GM21619 (cell line): ENCODE measurements around the gene PTPMT1.

ENCODE experiments used
- ATAC-seq: cut with Tn5 transposase; IDR thresholded peaks from one replicate; pipeline ENCODE4 v1.9.1; 2021; ENCODE audit not compliant: unreplicated experiment

Gene PTPMT1

DNA sequence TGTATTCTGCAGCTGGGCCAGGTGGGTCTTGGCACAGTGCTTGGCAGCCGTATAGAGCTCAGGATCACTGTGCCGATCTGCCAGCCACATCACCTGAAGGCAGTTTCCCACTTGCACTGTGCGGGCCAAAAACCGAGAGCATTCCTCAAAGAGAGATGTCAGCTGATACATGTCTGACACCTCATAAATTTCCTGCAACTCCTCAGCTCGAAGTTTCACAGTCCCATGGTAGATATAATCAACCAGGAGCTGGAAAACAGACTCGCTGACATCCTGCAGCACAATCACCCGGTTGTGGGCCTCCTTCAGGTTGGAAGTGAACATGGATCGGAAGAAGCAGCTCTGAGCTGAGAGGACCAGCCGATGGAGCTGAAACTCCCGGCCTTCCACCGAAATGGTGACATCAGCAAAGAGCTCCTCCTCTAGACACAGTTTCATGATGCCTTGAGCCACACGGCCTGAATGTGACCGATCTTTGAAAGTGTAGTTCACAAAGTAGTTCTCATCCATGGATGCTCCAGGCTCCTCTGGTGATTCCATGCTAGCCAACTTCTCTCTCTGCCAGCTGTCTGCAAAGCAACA is 12.2 kb downstream of the PTPMT1 start:
- ATAC-seq: no peak

DNA sequence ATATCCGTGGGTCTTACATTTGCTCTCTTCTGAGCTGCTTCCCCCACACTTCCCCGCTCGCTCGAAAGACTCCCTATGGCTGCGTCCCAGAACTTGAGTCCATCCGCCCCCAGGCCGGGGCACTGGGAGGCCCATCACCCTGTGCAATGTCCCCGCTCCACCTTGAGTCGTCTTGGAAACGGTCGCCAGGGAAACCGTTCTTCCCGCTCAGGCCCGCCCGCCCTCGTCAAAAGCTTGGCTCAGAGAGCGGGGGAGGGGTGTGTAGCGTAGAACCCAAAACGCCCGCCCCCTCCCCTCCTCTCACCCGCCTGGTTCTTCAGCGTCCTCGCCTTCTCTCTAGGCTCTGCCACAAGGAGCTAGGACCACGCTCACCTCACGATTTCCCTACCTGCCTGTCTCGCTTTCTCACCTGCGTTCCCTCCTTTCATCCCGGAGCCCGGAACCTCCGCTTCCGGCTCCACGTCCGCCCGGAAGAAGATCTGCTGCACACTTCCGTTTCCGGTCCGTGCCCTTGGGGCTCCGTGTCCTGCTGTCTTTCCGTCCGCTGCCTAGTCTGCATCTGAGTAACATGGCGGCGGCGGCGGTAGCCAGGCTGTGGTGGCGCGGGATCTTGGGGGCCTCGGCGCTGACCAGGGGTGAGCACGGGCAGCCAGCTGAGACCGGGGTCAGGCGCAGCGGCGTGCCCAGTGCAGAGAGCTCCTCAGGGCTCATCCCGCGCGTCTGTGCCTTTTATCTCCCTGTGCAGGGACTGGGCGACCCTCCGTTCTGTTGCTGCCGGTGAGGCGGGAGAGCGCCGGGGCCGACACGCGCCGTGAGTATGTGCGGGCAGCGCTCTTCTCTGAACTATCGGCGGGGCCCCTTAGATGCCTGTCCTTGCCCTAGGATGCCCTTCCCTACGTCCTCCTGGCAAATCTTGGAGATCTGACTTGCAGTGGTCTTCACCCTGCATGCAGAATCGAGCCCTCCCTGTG is 13.4 kb downstream of the PTPMT1 start, which contains the start of the genes KBTBD4 and NDUFS3:
Gene KBTBD4, minus strand, starts transcription at position 447 of the 971 bp plus-strand sequence. Its CDS starts 19 bp downstream, at position 428.
Gene NDUFS3, plus strand, starts transcription at position 551 of the 971 bp plus-strand sequence. Its CDS starts 18 bp downstream, at position 569.
- ATAC-seq: peak; percentile 93

DNA sequence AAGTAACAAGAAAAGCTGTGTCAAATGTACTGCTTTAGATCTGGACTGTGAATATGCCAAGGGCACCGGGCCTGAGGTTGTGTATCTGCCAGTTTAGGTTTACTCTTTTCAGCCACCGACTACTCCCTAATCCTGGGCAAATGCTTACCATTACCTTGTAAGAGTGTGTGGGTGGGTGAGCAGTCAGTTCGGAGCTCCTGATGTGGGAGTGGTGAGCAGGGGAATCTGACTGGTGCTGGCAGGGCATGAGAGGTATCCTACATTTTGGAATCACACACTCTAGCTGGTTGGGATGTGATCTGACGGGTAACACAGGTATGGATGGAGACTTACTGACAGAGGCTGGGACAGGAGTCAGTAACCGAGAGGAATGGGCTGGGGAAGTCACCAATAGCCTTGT is 18.4 kb downstream of the PTPMT1 start:
- ATAC-seq: no peak

DNA sequence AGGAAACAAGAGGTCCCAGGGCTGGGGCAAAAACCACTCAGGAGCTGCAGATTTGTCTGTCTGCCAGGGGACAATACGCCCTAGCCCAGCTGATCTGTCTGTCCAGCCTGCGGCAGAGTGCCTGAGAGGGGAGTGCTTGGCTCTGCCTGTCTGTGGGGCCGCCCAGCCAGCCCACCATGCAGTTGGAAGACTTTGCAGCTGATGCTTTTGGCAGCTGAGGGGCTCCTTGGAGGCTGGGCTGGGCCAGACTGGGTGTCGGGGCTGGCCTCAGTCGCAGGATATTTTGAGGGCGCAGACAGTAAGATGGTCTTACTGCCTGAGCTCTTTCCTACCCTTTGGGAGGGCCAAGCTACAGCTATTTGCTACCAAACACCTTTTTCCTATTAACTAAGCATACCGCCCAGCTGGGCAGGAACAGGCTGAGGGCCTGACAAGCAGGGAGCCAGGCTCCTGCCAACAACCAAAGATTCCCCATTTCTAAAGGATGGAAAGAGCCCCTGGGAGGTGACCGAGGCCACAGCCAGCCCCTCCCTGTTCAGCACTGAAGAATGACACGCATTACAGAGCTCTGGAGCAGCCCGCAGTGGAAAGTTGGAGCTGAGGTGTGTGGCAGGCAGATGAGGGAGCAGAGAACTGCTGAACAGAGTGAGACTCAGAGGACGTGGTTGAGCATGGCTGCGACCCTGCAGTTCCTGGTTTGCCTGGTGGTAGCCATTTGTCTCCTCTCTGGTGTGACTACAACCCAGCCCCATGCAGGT is 20.9 kb downstream of the PTPMT1 start, which contains the start of gene FAM180B:
Gene FAM180B, plus strand, starts transcription at position 581 of the 758 bp plus-strand sequence. Its CDS starts 91 bp downstream, at position 672.
- ATAC-seq: no peak

DNA sequence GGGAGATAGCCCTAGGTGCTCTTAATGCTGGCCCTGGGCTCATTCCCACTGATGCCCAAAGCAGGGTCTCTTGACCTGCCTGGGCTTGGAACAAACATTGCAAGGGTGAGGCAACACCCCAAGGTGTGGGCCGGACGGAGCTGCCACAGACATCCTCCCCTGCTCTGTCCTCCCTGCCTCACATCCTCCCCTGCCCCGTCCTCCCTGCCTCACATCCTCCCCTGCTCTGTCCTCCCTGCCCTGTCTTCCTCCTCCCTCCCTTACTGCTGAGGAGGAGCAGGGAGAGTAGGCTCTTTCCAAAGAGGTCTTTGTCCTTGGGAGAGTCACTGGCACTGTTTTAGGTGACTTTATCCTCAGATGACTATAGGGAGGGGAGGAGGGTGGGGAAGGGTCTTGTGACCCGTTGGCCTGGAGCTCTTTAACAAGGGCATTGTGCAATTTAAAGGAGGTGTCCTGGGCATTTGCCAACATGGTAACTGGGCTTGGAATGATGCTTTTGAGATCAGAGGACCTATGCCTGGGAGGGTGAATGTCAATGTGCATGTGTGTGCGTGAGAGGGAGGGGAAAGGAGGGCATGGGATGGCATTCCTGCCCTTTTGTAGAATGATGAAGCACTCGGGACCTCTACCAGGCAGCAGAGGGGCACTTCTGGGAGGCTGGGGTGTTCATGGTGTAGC is 21.8 kb downstream of the PTPMT1 start:
- ATAC-seq: no peak

DNA sequence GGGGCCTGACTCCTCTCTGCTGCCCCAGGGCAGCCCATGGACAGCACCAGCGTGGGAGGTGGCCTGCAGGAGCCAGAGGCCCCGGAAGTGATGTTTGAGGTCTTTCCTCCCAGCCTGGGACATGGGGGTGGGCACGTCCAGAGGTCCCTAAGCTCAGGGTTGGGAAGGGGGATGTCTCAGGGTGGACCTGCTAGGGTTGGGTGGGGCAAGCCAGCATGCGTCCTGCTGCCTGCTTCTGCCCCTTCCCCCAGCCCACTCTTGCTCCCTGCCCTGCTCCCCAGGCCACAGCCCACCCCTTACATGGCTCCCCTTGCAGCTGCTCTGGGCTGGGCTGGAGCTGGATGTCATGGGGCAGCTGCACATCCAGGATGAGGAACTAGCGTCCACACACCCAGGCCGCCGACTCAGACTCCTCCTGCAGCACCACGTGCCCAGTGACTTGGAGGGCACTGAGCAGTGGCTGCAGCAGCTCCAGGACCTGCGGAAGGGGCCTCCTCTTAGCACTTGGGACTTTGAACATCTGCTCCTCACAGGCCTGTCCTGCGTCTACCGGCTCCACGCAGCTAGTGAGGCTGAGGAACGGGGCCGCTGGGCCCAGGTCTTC is 22.4 kb downstream of the PTPMT1 start:
- ATAC-seq: no peak

DNA sequence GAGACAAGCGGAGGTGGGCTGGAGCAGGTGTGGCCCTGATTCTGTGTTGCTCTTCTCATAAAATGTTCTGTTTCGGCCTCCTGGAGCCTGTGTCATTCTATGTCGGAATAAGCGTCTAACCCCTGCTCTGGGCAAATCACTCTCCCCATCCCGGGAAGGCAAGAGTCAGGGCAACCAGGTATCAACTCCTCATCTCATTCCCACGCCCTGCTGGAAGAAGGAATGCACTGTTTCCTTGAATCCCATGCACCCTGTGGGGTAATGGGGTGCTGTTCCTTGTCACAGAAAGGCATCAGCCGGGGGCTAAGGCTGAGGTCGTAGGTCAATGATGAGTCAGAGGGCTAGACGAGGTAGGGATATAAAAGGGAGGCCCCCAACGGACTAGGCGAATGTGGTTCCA is 23.7 kb downstream of the PTPMT1 start:
- no peak for ATAC-seq

DNA sequence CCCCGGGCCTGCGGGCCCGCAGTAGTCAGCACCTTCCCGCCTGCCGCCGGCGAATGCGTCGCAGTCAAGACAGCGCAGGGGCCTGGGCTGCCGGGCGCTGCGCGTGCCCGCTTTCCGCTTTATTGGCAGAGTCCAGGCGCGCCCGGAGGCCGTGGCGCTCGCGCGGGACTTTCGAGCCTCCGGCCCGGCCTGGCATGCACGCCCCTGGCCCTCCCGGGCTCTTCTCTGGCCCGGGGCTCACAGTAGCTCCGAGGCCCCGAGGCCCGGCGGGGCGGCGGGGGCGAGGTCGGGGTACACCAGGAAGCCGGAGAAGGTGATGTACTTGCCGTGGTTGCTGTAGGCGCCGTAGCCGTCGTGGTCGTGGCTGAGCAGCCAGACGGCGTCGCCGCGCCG is 24.2 kb downstream of the PTPMT1 start:
- ATAC-seq: no peak

DNA sequence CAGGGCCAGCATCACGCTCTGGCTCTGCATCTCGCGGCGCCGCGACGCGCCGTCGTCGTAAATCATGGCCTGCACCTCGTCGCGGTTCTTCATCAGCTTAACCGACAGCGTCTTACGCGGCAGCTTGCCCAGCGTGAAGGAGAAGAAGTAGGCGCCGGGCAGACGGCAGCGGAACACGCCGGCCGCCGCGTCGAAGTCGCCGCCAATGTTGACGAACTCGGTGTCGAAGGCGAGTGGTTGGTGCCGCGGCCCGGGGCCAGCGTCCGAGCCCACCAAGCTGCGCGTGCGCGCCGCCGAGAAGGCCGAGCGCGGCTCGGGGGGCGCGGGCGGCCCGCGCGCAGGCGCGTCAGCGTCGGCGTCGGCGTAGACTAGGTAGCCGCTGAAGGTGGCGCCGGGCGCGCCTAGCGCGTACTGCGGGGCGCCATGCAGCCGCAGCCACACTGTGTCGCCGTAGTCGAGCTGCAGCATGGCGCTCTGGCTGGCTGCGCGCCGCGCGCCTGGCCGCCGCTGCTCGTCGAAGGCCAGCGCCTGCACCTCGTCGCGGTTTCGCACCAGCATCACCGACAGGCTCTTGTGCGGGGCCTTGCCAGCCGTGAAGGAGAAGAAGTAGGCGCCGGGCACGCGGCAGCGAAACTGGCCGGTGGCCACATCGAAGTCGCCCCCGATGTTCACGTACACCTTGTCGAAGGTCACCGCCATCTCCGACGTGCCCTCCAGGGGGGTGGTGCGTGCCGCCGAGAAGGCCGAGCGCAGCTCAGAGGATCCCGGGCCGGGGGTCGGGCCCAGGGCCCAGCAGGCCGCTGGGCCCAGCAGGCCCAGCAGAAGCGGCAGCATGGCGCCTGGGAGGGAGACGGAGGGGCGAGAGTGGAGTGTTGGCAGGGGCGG is 24.8 kb downstream of the PTPMT1 start:
- ATAC-seq: no peak

DNA sequence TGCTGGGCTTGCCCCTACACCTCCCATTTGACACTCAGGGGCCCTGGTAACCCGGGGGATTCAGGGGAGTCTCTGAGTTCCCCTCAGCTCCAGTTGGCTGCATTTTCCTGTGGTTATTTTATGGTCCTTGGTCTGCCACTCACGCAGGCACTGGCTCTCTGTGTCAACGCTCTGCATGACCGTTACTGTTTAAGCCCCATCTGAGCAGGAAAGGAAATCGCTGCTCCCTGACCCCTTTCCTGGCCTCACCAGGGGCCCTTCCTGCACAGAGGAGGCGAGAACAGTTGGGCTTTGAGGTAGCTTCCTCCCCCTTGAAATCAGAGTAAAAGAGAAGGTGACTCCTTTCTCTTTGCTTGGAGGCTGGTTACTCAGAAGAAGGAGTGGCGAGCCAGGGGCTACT is 26.4 kb downstream of the PTPMT1 start:
- ATAC-seq: no peak

DNA sequence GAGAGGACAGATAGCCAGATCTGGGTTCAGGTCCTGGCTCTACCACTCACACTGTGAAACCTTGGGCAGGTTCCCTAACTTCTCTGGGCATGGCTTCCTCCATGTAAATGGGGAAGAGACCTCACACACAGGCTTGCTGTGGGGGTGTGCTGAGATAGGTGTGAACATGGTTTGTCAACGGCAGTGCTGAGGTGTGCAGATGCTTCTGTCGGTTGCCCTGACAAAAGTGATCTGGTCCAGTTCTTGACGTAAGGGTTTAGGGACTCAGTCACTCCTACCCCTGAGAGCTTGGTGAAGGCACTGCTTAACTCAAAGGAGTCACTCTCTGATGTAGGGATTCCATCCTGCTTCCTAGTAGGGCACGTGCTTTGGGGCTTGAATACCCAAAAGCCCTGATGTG is 26.9 kb downstream of the PTPMT1 start:
- ATAC-seq: no peak

DNA sequence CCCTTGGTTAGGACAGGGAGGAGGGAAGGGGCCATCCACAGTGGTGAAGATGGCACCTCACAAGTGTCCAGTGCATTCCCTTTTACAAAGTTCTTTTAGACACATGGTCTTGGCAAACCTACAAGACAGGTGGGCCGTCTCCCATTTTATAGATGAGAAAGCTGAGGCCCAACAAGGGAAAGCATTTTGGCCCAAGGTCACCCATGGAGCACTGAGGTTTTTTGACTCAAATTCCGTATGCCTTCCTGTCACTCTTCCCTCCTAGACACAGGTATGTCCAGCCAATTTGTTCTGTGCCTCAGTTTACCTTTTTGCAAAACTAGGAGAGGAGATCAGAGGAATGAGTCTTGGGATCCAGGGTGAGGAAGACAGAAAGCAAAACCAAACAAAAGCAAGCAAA is 27.6 kb downstream of the PTPMT1 start:
- no peak for ATAC-seq

DNA sequence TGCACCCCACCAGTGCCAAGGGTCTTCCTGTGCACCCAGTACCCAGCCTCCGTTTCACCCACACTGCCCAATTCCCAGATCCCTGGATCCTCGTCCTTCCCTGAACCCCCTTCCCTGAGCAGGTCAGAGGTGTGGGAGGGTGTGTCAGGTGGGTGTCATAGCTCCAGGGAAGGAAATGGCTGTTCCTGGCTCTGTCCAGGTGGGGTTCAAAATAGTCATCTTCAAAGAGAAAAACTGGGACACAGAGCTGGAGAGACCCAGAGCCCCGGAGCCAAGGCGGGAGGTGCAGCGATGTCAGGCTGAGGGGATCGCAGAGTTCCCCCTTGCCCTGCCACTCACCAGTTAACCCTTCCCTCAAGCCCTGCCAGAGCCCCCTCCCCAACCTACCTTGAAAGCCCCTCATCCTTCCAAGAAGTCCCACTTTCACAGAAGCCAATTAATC is 28.1 kb downstream of the PTPMT1 start:
- no peak for ATAC-seq

DNA sequence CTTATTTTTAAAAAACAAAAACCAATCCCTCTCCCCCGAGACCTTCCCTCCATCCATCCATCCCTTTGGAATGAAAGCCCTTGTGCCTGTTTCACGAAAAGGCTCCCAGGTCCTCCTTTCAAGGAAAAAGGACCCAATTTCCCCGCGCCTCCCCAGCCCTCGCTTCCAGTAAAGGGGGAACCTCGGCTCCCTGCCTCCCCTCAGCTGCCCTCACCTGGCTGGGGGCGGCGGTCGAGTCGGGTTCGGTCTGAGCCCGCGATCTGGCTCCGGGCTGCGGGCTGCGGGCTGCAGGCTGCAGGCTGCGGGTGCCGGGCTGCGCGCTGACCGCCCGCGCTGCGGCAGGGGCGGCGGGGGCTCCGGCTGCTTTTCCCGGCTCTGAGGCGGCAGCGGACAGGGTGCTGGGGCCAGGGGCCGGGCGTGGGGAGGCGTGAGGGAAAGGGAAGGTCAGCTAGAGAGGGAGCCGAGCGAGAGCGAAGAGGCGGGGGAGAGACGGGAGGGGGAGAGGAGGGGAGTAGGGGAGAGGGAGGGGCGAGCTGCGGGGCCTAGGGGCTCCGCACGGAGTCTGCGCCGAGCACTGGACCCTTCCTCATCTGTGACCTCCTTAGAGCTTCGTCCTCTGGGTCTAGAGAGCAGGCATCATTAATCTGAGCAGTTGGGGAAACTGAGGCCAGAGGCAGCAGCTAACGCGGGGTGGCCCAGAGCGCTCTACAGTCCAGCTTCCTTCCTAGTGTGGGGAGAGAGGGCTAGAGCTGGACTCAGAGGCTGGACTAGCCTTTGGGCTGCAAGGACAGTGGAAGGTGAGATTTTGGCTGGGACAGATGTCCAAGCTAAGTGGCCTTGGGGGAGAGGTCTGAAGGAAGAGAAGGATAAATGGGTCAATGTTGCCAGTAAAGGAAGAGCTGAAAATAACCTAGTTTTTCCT is 28.8 kb downstream of the PTPMT1 start, which contains the start of gene C1QTNF4:
Gene C1QTNF4, minus strand, starts transcription at position 478 of the 922 bp plus-strand sequence. CDS start 3,601 bp downstream, outside the sequence.
- no peak for ATAC-seq

DNA sequence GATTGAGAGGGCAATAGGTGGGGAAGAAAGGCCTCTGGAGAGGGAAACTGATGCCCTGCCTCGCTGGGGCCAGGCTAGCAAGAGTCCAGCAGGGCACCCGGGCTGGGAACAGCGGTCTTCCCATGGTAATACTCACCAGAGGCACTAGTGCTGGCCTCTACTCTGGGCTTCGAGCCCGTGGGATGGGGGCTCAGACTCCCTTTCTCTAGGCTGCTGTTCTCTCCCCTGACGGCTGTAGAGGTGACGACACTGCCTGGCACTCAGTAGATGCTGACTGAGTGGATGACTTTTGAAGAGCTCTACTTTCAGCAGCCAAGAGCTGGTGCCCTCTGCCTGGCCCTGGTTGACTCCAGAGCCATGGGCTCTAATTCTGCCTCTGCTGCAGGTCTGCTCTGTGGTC is 29.6 kb downstream of the PTPMT1 start:
- ATAC-seq: no peak

DNA sequence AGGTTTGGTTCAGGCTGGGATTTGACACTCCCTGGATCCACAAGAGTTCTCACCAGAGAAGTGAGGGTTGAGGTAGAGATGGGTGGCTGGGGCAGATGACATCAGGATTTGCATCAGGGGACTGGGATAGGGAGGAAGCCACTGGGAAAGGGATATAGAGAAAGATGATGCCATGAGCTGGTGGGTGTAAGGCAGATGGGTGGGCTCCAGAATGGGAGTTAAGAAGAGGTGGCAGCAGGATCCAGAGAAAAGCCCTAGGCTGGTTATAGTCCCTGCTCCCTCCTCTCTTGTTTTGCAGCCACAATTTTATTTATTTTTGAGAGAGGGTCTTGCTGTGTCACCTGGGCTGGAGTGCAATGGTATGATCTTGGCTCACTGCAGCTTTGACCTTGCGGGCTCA is 30.6 kb downstream of the PTPMT1 start:
- no peak for ATAC-seq

DNA sequence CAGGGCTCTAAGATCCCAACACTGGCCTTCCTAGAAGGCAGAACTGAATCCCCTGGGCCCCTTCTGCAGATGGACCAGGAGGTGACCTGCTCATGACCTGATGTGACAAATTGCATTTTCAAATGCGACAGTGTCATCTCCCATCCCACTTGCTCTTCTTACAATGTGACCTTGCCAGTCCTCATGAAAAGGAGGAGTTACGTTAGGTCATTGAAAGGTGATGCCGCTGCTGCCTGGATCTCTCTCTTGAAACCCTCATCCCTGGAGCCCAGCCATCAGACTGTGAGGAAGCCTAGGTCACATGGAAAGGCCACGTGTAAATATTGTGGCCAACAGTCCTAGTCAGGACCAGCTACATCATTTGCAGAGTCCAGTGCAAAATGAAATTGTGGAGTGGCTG is 34.5 kb downstream of the PTPMT1 start:
- no peak for ATAC-seq

DNA sequence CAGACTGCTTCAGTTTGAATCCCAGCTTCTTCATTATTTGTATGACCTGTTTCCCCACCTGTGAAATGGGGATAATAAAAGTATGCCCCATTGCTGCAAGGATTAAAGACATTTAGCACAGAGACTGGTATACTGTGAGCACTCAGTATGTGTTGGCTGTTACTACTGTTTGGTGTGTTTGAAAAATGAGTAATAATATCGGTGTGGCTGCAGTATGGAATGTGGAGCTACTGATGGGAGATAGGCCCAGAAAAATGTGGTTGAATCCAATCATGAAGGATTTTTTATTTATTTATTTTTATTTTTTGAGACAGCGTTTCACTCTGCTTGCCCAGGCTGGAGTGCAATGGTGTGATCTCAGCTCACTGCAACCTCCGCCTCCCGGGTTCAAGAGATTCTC is 37.9 kb downstream of the PTPMT1 start:
- no peak for ATAC-seq
